Hepatocyte (in vitro differentiated cells): Measurements from ENCODE around the gene INPP5B. TPM values are rescaled to one million over a fixed set of nuclear protein-coding genes. Genes with fewer than 3 reads are reported as not detected.
"Not testable (repeated sequence)": the region's sequence is repeated elsewhere in the genome, so short reads cannot be mapped to it uniquely, and the experiment has no call there.

Experiments
- DNase-seq: peaks from one replicate; pipeline ENCODE4 v3.0.0-alpha.2; 2016; ENCODE audit warnings: low spot score
- H2AFZ ChIP-seq: fragments of 200-600 bp; sonication (generic); 2 replicates; pipeline ENCODE4 v1.6.0; 2016; ENCODE audit warnings: antibody characterized with exemption, mild to moderate bottlenecking
- H3K27ac ChIP-seq: fragments of 200-600 bp; sonication (generic); 2 replicates; pipeline ENCODE4 v1.5.1; 2016; ENCODE audit warnings: mild to moderate bottlenecking
- H3K27me3 ChIP-seq: fragments of 200-600 bp; sonication (generic); 2 replicates; pipeline ENCODE4 v1.6.1; 2016
- H3K36me3 ChIP-seq: fragments of 200-600 bp; sonication (generic); replicated peaks from 2 replicates; pipeline ENCODE4 v1.5.1; 2016; ENCODE audit warnings: low read depth; ENCODE audit not compliant: insufficient read depth
- H3K4me1 ChIP-seq: fragments of 200-600 bp; sonication (generic); 2 replicates; pipeline ENCODE4 v1.5.1; 2016; ENCODE audit warnings: mild to moderate bottlenecking, moderate library complexity; ENCODE audit not compliant: insufficient read depth
- H3K4me2 ChIP-seq: fragments of 200-600 bp; sonication (generic); 2 replicates; pipeline ENCODE4 v1.6.0; 2016
- H3K4me3 ChIP-seq: fragments of 200-600 bp; sonication (generic); 2 replicates; pipeline ENCODE4 v1.5.1; 2016; ENCODE audit warnings: mild to moderate bottlenecking
- H3K79me2 ChIP-seq: fragments of 200-600 bp; sonication (generic); 2 replicates; pipeline ENCODE4 v1.6.0; 2017; ENCODE audit warnings: mild to moderate bottlenecking
- H3K9me2 ChIP-seq: fragments of 200-600 bp; sonication (generic); replicated peaks from 2 replicates; pipeline ENCODE4 v1.6.0; 2017; ENCODE audit warnings: mild to moderate bottlenecking; ENCODE audit not compliant: insufficient read depth
- H3K9me3 ChIP-seq: fragments of 200-600 bp; sonication (generic); 2 replicates; pipeline ENCODE4 v1.5.1; 2016; ENCODE audit warnings: low read depth, mild to moderate bottlenecking
- H4K20me1 ChIP-seq: fragments of 200-600 bp; sonication (generic); 2 replicates; pipeline ENCODE4 v1.6.0; 2016; ENCODE audit warnings: mild to moderate bottlenecking; ENCODE audit not compliant: insufficient read depth, poor library complexity, severe bottlenecking
- CTCF ChIP-seq: fragments of 200-600 bp; sonication (generic); IDR thresholded peaks from 2 replicates; pipeline ENCODE4 v1.5.1; 2016; ENCODE audit warnings: antibody characterized with exemption, mild to moderate bottlenecking; ENCODE audit not compliant: poor library complexity
- EZH2 ChIP-seq: fragments of 200-600 bp; sonication (generic); IDR thresholded peaks from 2 replicates; pipeline ENCODE4 v1.6.1; 2016; ENCODE audit warnings: antibody characterized with exemption, mild to moderate bottlenecking, borderline replicate concordance
- EZH2phosphoT487 ChIP-seq: fragments of 200-600 bp; sonication (generic); IDR thresholded peaks from one replicate; pipeline ENCODE4 v1.6.1; 2018; ENCODE audit warnings: antibody characterized with exemption, mild to moderate bottlenecking, low read depth, moderate library complexity; ENCODE audit not compliant: unreplicated experiment, severe bottlenecking
- WGBS: methylation state at CpG from one replicate; pipeline ENCODE4 v1.1.6; 2016; ENCODE audit warnings: low lambda C conversion rate; ENCODE audit errors: missing lambda C conversion rate; 5-methylcytosine and 5-hydroxymethylcytosine counted together
- polyA plus RNA-seq: library from polyadenylated mRNA; unstranded; fragments of >200 nt; fragmentation: Nextera tagmentation; extraction: Ambion mirVana; gene quantifications from 2 replicates; pipeline ENCODE4 v1.2.1, GENCODE V29; 2016
- total RNA-seq: library from RNA; depleted of rRNA; stranded (reverse); fragments of >200 nt; gene quantifications from 2 replicates; pipeline ENCODE4 v1.2.3, GENCODE V29; 2014

Gene INPP5B
- total and polyA plus RNA-seq, 2 experiments from 2014 or later: 9.3 to 18.3 TPM

GRCh38 chr1:37987679-37988078 is 40.8 kb upstream of the INPP5B start:
- Histone ChIP-seq H4K20me1 (no peaks in the 10 kb centered on the region), H3K4me1 (peaks cover 11% of the 10 kb centered on the region), H3K27me3 (no peaks in the 10 kb centered on the region), H3K36me3 (no peaks in the 10 kb centered on the region), H3K9me2 (no peaks in the 10 kb centered on the region), H3K27ac (no peak overlapping the region), H3K9me3 (no peaks in the 10 kb centered on the region), H3K4me2 (peak overlapping the region; percentile 92), H2AFZ (no peak overlapping the region), H3K79me2 (peaks cover 13% of the 10 kb centered on the region), H3K4me3 (no peak overlapping the region)
- WGBS: 52% methylated on average over 1 of the region's 1 CpG
- TF ChIP-seq EZH2 (no peak), CTCF (no peak), EZH2phosphoT487 (no peak)
- DNase-seq: no peak

- peaks cover 4% of the 10 kb centered on the region for H3K4me1 ChIP-seq
- no peaks in the 10 kb centered on the region for H4K20me1 ChIP-seq
- no peaks in the 10 kb centered on the region for H3K27me3 ChIP-seq
- no peaks in the 10 kb centered on the region for H3K9me3 ChIP-seq
- peaks cover 5% of the 10 kb centered on the region for H3K79me2 ChIP-seq
- no peak overlapping the region for H3K4me3 ChIP-seq
- no peak overlapping the region for H3K4me2 ChIP-seq
- WGBS: 95% methylated on average over 2 of the region's 2 CpGs
- H2AFZ ChIP-seq: no peak overlapping the region
- DNase-seq: no peak
- no peaks in the 10 kb centered on the region for H3K36me3 ChIP-seq
- H3K27ac ChIP-seq: no peak overlapping the region
- TF ChIP-seq CTCF (no peak), EZH2 (no peak), EZH2phosphoT487 (no peak)
- no peaks in the 10 kb centered on the region for H3K9me2 ChIP-seq
Measured at GRCh38 chr1:37983546-37983945, 36.7 kb upstream of the INPP5B start.

GRCh38 chr1:37978541-37978940 is 31.7 kb upstream of the INPP5B start:
- Histone ChIP-seq H3K4me2 (no peak overlapping the region), H3K27ac (no peak overlapping the region), H3K9me3 (no peaks in the 10 kb centered on the region), H3K79me2 (no peaks in the 10 kb centered on the region), H3K36me3 (no peaks in the 10 kb centered on the region), H3K27me3 (no peaks in the 10 kb centered on the region), H3K4me3 (no peak overlapping the region), H3K4me1 (no peaks in the 10 kb centered on the region), H4K20me1 (no peaks in the 10 kb centered on the region), H2AFZ (no peak overlapping the region), H3K9me2 (no peaks in the 10 kb centered on the region)
- TF ChIP-seq EZH2phosphoT487 (no peak), EZH2 (no peak), CTCF (no peak)
- WGBS: 90% methylated on average over 4 of the region's 4 CpGs
- no peak for DNase-seq

GRCh38 chr1:37975083-37975482 is 28.2 kb upstream of the INPP5B start:
- H3K9me2 ChIP-seq, H3K9me3 ChIP-seq, H3K79me2 ChIP-seq, H3K27me3 ChIP-seq, H3K4me2 ChIP-seq, H3K36me3 ChIP-seq, H4K20me1 ChIP-seq, H2AFZ ChIP-seq, H3K4me3 ChIP-seq, H3K4me1 ChIP-seq: not testable (repeated sequence)
- peak; percentile 64 for TF ChIP-seq CTCF
- DNase-seq: peak; percentile 67
- 59% methylated on average over 6 of the region's 6 CpGs for WGBS
- H3K27ac ChIP-seq: peak overlapping the region; percentile 24
